ENCODE results near the gene APC2.
"Not testable (repeated sequence)": the region's sequence is repeated elsewhere in the genome, so short reads cannot be mapped to it uniquely, and the experiment has no call there.

The APC2 gene

GRCh38 chr19:1496714-1497577, 47.0 kb downstream of the APC2 start:
- no peaks in the 10 kb centered on the region for H4K20me1 ChIP-seq (ENCODE audit: insufficient read depth)
- no peak overlapping the region for H3K4me2 ChIP-seq
- TF ChIP-seq CTCF (conservative IDR thresholded peaks at IDR 0.05; ENCODE audit: low read depth, low read length) = no peak
- H3K4me3 ChIP-seq (IDR thresholded peaks at IDR 0.05; ENCODE audit: insufficient read depth, low read depth, low read length) = no peak overlapping the region
- H3K36me3 ChIP-seq (ENCODE audit: insufficient read depth) = no peaks in the 10 kb centered on the region
- H3K27ac ChIP-seq = no peak overlapping the region
- no peaks in the 10 kb centered on the region for H3K79me2 ChIP-seq (ENCODE audit: insufficient read depth, low read depth)
- no peak overlapping the region for H2AFZ ChIP-seq (ENCODE audit: low read depth)
- H3K9ac ChIP-seq = no peak overlapping the region
- peaks cover 85% of the 10 kb centered on the region for H3K27me3 ChIP-seq (ENCODE audit: insufficient read depth, low read depth)
- no peaks in the 10 kb centered on the region for H3K4me1 ChIP-seq (ENCODE audit: low read depth, poor library complexity, severe bottlenecking)

- Histone ChIP-seq H4K20me1 (ENCODE audit: insufficient read depth) (no peaks in the 10 kb centered on the region), H2AFZ (ENCODE audit: low read depth) (no peak overlapping the region), H3K9ac (no peak overlapping the region)
These were observed 47.8 kb downstream of the APC2 start for GRCh38 chr19:1497578-1498235.

GRCh38 chr19:1499231-1499630, 49.3 kb downstream of the APC2 start:
- not testable (repeated sequence) for H3K9ac ChIP-seq; H3K4me1 ChIP-seq (ENCODE audit: low read depth, poor library complexity, severe bottlenecking); H4K20me1 ChIP-seq (ENCODE audit: insufficient read depth); H3K27ac ChIP-seq; H2AFZ ChIP-seq (ENCODE audit: low read depth); H3K4me3 ChIP-seq (IDR thresholded peaks at IDR 0.05; ENCODE audit: insufficient read depth, low read depth, low read length); H3K36me3 ChIP-seq (ENCODE audit: insufficient read depth); H3K79me2 ChIP-seq (ENCODE audit: insufficient read depth, low read depth); H3K4me2 ChIP-seq
- peaks cover 84% of the 10 kb centered on the region for H3K27me3 ChIP-seq (ENCODE audit: insufficient read depth, low read depth)

More at GRCh38 chr19:1497578-1498235, 47.8 kb downstream of the APC2 start:
- Histone ChIP-seq H3K4me1 (ENCODE audit: low read depth, poor library complexity, severe bottlenecking) (no peaks in the 10 kb centered on the region), H3K27ac (no peak overlapping the region), H3K27me3 (ENCODE audit: insufficient read depth, low read depth) (peaks cover 85% of the 10 kb centered on the region), H3K36me3 (ENCODE audit: insufficient read depth) (no peaks in the 10 kb centered on the region), H3K4me3 (IDR thresholded peaks at IDR 0.05; ENCODE audit: insufficient read depth, low read depth, low read length) (no peak overlapping the region), H3K4me2 (no peak overlapping the region), H3K79me2 (ENCODE audit: insufficient read depth, low read depth) (no peaks in the 10 kb centered on the region)
- no peak for TF ChIP-seq CTCF (conservative IDR thresholded peaks at IDR 0.05; ENCODE audit: low read depth, low read length)

GRCh38 chr19:1501200-1501595, 51.3 kb downstream of the APC2 start:
- Histone ChIP-seq H3K9ac (no peak overlapping the region), H4K20me1 (ENCODE audit: insufficient read depth) (no peaks in the 10 kb centered on the region), H3K4me1 (ENCODE audit: low read depth, poor library complexity, severe bottlenecking) (no peaks in the 10 kb centered on the region), H2AFZ (ENCODE audit: low read depth) (no peak overlapping the region), H3K79me2 (ENCODE audit: insufficient read depth, low read depth) (no peaks in the 10 kb centered on the region), H3K4me2 (no peak overlapping the region), H3K27ac (no peak overlapping the region), H3K36me3 (ENCODE audit: insufficient read depth) (no peaks in the 10 kb centered on the region), H3K4me3 (IDR thresholded peaks at IDR 0.05; ENCODE audit: insufficient read depth, low read depth, low read length) (no peak overlapping the region), H3K27me3 (ENCODE audit: insufficient read depth, low read depth) (peaks cover 84% of the 10 kb centered on the region)
- TF ChIP-seq CTCF (conservative IDR thresholded peaks at IDR 0.05; ENCODE audit: low read depth, low read length) = no peak
